Activated CD8-positive, alpha-beta memory T cell treated with anti-CD3 and anti-CD28 coated beads, Interleukin-2, amount 50 U/mL, for 24 hours (primary cell): Measurements from ENCODE around the gene HSD17B11.
"Not testable (repeated sequence)": the region's sequence is repeated elsewhere in the genome, so short reads cannot be mapped to it uniquely, and the experiment has no call there.

Experiments used
- DNase-seq: peaks from one replicate; pipeline ENCODE4 v3.0.0-alpha.2; 2020; ENCODE audit errors: extremely low read depth

Gene HSD17B11

GRCh38 chr4:87390891-87391575 lies at the start of gene HSD17B11:
TSS of gene HSD17B11 (minus strand) at chr4:87391188. CDS start at chr4:87391070, 118 bp downstream.
- DNase-seq, result peak; percentile 50

GRCh38 chr4:87433342-87433741 lies 42.4 kb upstream of the HSD17B11 start:
- no peak for DNase-seq

GRCh38 chr4:87430038-87430437 lies 39.0 kb upstream of the HSD17B11 start:
- DNase-seq, result no peak

DNA sequence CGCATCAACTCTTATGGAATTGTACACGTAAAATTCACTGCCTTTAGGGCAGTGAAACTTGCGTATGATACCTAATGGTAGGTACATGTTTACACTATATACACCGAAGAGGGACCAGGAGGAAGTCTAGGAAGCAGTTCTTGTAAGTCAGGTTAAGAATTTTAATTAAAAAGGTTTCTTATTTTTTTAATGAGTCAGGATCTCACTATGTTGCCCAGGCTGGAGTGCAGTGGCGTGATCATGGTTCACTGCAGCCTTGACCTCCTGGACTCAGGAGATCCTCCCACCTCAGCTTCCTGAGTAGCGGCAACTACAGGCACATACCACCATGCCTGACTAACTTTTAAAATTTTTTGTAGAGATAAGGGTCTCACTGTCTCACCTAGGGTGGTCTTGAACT lies 38.0 kb upstream of the HSD17B11 start:
- DNase-seq, result no peak

DNA sequence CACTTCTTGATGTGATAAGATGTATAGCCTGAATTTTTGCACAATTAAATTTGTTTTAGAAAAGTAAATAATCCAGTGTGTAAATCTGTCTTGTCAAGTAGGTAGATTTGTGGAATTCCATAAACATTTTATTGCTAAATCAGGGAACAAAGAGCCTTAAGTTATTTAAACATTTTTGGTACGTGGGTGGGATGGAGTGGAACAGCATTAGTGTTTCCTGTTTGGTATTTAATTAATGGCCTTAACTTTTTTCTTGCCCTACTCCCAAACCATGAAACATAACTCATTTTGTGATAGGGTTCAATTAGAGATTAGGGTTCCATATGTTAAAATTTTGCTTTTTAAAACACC lies 36.5 kb upstream of the HSD17B11 start:
- DNase-seq, result no peak

GRCh38 chr4:87426865-87427517 lies 36.0 kb upstream of the HSD17B11 start:
- DNase-seq, result no peak

DNA sequence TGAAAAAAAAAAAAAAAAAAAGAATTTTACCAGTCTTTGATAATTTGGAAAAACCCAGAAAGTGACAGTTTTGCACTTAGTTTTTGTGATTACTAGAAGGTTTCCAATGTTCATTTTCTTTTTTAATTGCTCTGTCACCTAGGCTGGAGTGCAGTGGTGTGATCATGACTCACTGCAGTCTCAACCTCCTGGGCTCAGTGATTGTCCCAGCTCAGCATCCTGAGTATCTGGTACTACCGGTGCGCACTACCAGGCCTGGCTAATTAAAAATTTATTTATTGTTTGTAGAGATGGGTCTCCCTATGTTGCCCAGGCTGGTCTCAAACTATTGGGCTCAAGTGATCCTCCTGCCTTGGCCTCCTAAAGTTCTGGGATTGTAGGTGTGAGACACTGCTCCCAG lies 34.7 kb upstream of the HSD17B11 start:
- DNase-seq, result no peak

DNA sequence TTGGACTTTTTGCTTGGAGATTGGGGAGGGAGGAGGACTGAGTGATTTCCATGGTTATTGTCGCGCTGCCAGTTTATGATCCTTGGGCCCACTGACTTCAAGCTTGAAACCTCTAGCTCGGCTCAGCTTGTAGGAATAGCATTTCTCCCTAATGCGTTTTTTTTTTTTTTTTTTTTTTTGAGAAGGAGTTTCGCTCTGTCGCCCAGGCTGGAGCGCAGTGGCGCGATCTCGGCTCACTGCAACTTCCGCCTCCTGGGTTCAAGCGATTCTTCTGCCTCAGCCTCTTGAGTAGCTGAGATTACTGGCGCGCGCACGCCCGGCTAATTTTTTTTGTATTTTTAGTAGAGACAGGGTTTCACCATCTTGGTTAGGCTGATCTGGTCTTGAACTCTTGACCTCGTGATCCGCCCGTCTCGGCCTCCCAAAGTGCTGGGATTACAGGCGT lies 33.1 kb upstream of the HSD17B11 start:
- DNase-seq, result not testable (repeated sequence)

GRCh38 chr4:87423317-87424098 lies 32.5 kb upstream of the HSD17B11 start:
- no peak for DNase-seq

DNA sequence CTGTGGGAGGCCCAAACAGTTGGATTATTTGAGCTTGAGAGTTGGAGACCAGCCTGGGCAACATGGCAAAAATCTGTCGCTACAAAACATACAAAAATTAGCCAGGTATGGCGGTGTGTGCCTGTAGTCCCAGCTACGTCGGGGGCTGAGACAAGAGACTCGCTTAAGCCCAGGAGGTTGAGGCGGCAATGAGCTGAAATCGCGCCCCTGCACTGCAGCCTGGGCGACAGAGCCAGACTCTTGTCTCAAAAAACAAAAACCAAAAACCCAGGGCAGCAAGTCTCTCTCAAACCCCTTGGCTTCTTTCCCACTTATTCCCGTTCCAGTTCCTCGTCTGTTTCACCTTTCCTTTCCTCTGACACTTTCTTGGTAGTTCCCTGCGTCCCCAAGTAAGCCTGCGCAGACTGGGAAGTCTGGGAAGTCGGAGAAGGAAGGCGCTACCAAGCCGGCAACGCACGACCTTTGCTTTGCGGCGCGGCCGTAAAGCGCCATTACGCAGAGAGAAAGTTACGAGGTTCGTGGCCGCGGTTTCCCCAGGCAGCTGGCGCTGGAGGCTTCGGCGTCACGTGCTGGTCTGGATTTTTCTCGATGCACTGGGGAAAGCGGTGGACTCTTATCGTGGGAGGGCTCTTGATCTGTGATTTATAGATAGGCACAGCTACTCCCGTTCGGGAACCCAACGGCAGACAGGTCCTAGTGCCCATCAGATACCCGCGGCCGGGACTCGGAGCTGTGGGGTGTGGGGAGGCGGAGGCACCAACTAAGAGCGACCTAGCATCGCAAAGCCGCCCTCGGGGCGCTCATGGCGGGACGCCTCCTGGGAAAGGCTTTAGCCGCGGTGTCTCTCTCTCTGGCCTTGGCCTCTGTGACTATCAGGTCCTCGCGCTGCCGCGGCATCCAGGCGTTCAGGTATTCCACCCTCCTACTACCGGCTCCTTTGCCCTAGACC lies 31.4 kb upstream of the HSD17B11 start, which contains the start of gene NUDT9:
TSS of gene NUDT9 (plus strand) at position 470 of the 949 bp plus-strand sequence. CDS start at position 803, 333 bp downstream.
- DNase-seq, result peak; percentile 68

DNA sequence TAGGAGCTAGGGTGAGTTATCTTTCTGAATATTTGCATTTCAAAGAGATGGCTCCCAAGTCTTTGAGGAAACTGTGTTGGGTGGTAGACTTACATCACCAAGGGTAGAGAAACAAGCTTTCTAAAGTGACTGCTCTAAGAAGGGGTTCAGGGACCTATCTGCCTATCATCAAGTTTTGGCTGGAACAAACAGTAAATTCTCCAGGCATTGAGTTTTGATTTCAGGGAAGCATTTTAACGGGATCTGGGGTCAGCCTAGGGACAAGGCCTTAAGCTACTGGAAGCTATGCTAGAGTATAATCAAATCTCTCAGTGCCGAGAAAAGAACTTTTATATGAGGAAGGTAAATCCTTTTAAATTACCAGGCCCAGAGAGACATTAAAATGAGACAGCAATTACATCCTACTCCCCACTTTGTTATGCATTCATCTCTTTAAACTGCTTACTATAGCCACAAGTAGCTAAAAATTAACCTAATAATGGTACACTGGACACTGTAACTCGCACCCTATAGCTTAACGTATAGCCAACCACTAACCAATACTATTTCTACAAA lies 29.4 kb upstream of the HSD17B11 start:
- DNase-seq, result no peak

- no peak for DNase-seq
Observed at GRCh38 chr4:87419578-87420249, 28.7 kb upstream of the HSD17B11 start.

DNA sequence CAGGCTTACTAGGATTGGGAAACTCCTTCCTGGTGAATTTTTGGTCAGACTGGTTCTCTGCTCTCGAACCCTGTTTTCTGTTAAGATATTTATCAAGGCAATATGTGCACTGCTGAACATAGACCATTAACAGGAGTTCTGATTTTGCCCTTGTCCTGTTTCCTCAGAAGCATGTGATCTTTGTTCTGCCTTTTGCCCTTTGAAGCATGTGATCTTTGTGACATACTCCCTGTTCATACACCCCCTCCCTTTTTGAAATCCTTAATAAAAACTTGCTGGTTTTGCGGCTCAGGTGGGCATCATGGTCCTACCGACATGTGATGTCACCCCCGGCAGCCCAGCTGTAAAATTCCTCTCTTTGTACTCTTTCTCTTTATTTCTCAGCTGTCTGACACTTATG lies 27.4 kb upstream of the HSD17B11 start:
- DNase-seq, result not testable (repeated sequence)

DNA sequence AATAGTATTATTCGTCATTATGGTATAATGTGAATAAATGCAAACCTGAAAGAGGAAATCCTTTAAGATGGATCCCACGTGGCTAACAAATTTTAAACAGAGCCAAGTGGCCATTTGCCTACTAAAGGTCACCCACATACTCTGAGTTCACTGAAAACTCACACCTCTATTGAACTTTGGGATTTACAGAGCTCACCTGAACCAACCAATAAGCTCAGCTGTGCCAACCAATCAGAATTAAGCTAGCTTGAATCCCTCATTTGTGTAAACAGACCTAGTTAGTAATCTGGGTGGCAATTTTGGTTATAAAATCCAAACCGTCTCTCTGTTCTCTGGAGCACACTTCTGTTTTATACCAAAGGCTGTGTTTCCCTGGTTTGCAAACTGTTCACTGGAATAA lies 26.0 kb upstream of the HSD17B11 start:
- DNase-seq, result no peak

GRCh38 chr4:87414816-87415215 lies 23.8 kb upstream of the HSD17B11 start:
- no peak for DNase-seq

GRCh38 chr4:87410679-87411078 lies 19.7 kb upstream of the HSD17B11 start:
- no peak for DNase-seq

DNA sequence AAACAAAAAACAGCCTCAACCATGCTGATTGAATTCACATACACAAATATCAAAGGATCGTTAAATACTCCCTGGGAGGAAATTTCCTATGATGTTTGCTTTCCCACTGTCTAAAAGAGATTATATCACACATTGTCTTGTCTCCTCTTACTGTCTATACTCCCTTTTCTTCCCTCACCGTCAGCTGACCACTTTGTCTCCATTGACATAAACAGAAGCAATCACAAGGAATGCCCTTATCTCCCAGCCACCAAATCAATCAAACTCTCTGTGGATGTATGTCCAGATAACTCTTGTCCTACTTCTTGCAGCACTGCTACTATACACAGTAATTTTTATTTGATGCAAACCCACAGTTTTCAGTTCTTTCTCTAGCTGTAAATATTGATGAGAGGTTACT lies 19.2 kb upstream of the HSD17B11 start:
- no peak for DNase-seq

- DNase-seq, result no peak
Observed at GRCh38 chr4:87409420-87409939, 18.5 kb upstream of the HSD17B11 start.

GRCh38 chr4:87406902-87407301 lies 15.9 kb upstream of the HSD17B11 start:
- DNase-seq, result not testable (repeated sequence)

- DNase-seq, result no peak
Observed at GRCh38 chr4:87406462-87406861, 15.5 kb upstream of the HSD17B11 start.
